HepG2 (cell line): ENCODE results near the gene CISTR.

Experiments used
- EZH2 ChIP-seq: conservative IDR thresholded peaks from 2 replicates; pipeline ENCODE4 v1.6.1; 2012; ENCODE audit warnings: mild to moderate bottlenecking, low read depth, low read length, moderate library complexity
- HDAC1 ChIP-seq: sonication (generic); formaldehyde crosslinking; IDR thresholded peaks from 2 replicates; pipeline ENCODE4 v1.5.1; 2020; ENCODE audit warnings: mild to moderate bottlenecking, missing genetic modification reagents
- SALL1 ChIP-seq: sonication (generic); formaldehyde crosslinking; IDR thresholded peaks from 2 replicates; pipeline ENCODE4 v1.8.0; 2022; ENCODE audit warnings: mild to moderate bottlenecking, missing genetic modification reagents
- SIN3B ChIP-seq: fragments of 150-350 bp; IDR thresholded peaks from 2 replicates; pipeline ENCODE4 v1.6.1; 2014; ENCODE audit warnings: low read length
- TCF7 ChIP-seq: sonication (generic); IDR thresholded peaks from 2 replicates; pipeline ENCODE4 v1.6.1; 2016; ENCODE audit warnings: antibody characterized with exemption, low read depth
- U2AF2 ChIP-seq: fragments of 200-400 bp; formaldehyde crosslinking; IDR thresholded peaks from 2 replicates; pipeline ENCODE4 v1.6.1; 2017; ENCODE audit warnings: low read depth, mild to moderate bottlenecking, low read length
- ZBTB33 ChIP-seq: sonication (generic); formaldehyde crosslinking; IDR thresholded peaks from 2 replicates; pipeline ENCODE4 v1.4.0; 2020; ENCODE audit warnings: missing genetic modification reagents
- ZBTB40 ChIP-seq, 2 experiments: fragments of 450-650 bp in 1 of 2; sonication (generic) in 1 of 2; formaldehyde crosslinking in 1 of 2; IDR thresholded peaks; 2 replicates each; pipeline versions ENCODE4 v1.6.1 to v1.8.0; 2016 to 2022; ENCODE audit warnings: antibody characterized with exemption in 1 of 2, mild to moderate bottlenecking in 1 of 2, missing genetic modification reagents in 1 of 2
- ZNF354B ChIP-seq: sonication (generic); formaldehyde crosslinking; IDR thresholded peaks from 2 replicates; pipeline ENCODE4 v1.8.0; 2022; ENCODE audit warnings: mild to moderate bottlenecking, missing genetic modification reagents

- TF ChIP-seq ZBTB33 (CRISPR knock-in tag) = no peak
- no peak for TF ChIP-seq HDAC1 (CRISPR knock-in tag)
- TF ChIP-seq ZBTB40 (IDR thresholded peaks at IDR 0.05) = no peak
- no peak for TF ChIP-seq ZBTB40 (CRISPR knock-in tag; IDR thresholded peaks at IDR 0.05)
- no peak for TF ChIP-seq ZNF354B (CRISPR knock-in tag)
- no peak for TF ChIP-seq EZH2
- no peak for TF ChIP-seq SIN3B
- no peak for TF ChIP-seq U2AF2
- no peak for TF ChIP-seq SALL1 (CRISPR knock-in tag)
- TF ChIP-seq TCF7 = no peak
Measured at GRCh38 chr12:53776872-53777271, 25.1 kb upstream of the CISTR start.
